PC-3 (cell line): ENCODE results near the gene IFNL1. TPM values are rescaled to one million over a fixed set of nuclear protein-coding genes. Genes with fewer than 3 reads are reported as not detected.
"Not testable (repeated sequence)": the region's sequence is repeated elsewhere in the genome, so short reads cannot be mapped to it uniquely, and the experiment has no call there.

ENCODE experiments used
- ATAC-seq: fragments of 200-7000 bp; cut with Tn5 transposase; 2 replicates; pipeline ENCODE4 v1.9.1; 2020; ENCODE audit warnings: mild to moderate bottlenecking, moderate library complexity
- BruUV-seq: library from RNA; stranded (reverse); fragments of 400-500 nt; replicated peaks from 2 replicates; lab custom pipeline; 2021; lab: Mats Ljungman, UMichigan
- CTCF ChIA-PET: fragments of 300-600 bp; sonication (Branson Sonifier 250); formaldehyde crosslinking; loops from one replicate; lab custom pipeline; 2022; ENCODE audit warnings: antibody characterized with exemption; lab: Charles Lee
- POLR2A ChIA-PET: fragments of 300-600 bp; sonication (Branson Sonifier 250); formaldehyde crosslinking; loops from one replicate; lab custom pipeline; 2022; ENCODE audit warnings: antibody characterized with exemption; ENCODE audit not compliant: unreplicated experiment; lab: Charles Lee
- DNase-seq: peaks from one replicate; pipeline ENCODE4 v3.0.0-alpha.2; 2015
- H2AFZ ChIP-seq: fragments of 300-600 bp; sonication (generic); 2 replicates; pipeline ENCODE4 v1.6.0; 2016; ENCODE audit warnings: antibody characterized with exemption, low read length
- H3F3A ChIP-seq: fragments of 300-600 bp; sonication (generic); one replicate; pipeline ENCODE4 v1.6.0; 2017; ENCODE audit warnings: antibody characterized with exemption, low read length, control low read depth, mild to moderate bottlenecking; ENCODE audit not compliant: unreplicated experiment
- H3K27ac ChIP-seq: fragments of 300-600 bp; sonication (generic); 2 replicates; pipeline ENCODE4 v1.5.1; 2016; ENCODE audit warnings: mild to moderate bottlenecking, low read length
- H3K27me3 ChIP-seq: fragments of 300-600 bp; sonication (generic); 2 replicates; pipeline ENCODE4 v1.6.1; 2016; ENCODE audit warnings: low read length, mixed read lengths
- H3K36me3 ChIP-seq: fragments of 300-600 bp; sonication (generic); 2 replicates; pipeline ENCODE4 v1.6.1; 2016; ENCODE audit warnings: low read depth, mixed run types, low read length, mixed read lengths
- H3K4me1 ChIP-seq: fragments of 300-600 bp; sonication (generic); 2 replicates; pipeline ENCODE4 v1.5.1; 2016; ENCODE audit warnings: low read length; ENCODE audit not compliant: insufficient read depth
- H3K4me2 ChIP-seq: fragments of 300-600 bp; sonication (generic); 2 replicates; pipeline ENCODE4 v1.6.0; 2016; ENCODE audit warnings: low read length
- H3K4me3 ChIP-seq: fragments of 300-600 bp; sonication (generic); 2 replicates; pipeline ENCODE4 v1.5.1; 2016; ENCODE audit warnings: mild to moderate bottlenecking, low read length, mixed read lengths
- H3K79me2 ChIP-seq: fragments of 300-600 bp; sonication (generic); 2 replicates; pipeline ENCODE4 v1.6.1; 2017; ENCODE audit warnings: low read length, mixed read lengths
- H3K9ac ChIP-seq: fragments of 300-600 bp; sonication (generic); 2 replicates; pipeline ENCODE4 v1.6.0; 2016; ENCODE audit warnings: mild to moderate bottlenecking, low read length
- H3K9me2 ChIP-seq: fragments of 300-600 bp; sonication (generic); replicated peaks from 2 replicates; pipeline ENCODE4 v1.6.1; 2016; ENCODE audit warnings: mixed run types, low read length, mixed read lengths
- H3K9me3 ChIP-seq: fragments of 300-600 bp; sonication (generic); 2 replicates; pipeline ENCODE4 v1.6.1; 2016; ENCODE audit warnings: low read length, mixed read lengths
- H4K20me1 ChIP-seq: fragments of 300-600 bp; sonication (generic); 2 replicates; pipeline ENCODE4 v1.6.1; 2016; ENCODE audit warnings: low read length, mixed read lengths
- CTCF ChIP-seq: fragments of 300-600 bp; sonication (generic); conservative IDR thresholded peaks from 2 replicates; pipeline ENCODE4 v1.5.1; 2017; ENCODE audit warnings: antibody characterized with exemption, low read depth, mild to moderate bottlenecking, low read length
- EZH2 ChIP-seq: fragments of 300-600 bp; sonication (generic); IDR thresholded peaks from one replicate; pipeline ENCODE4 v1.6.1; 2017; ENCODE audit warnings: antibody characterized with exemption, mild to moderate bottlenecking, low read length; ENCODE audit not compliant: unreplicated experiment
- EZH2phosphoT487 ChIP-seq: fragments of 300-600 bp; sonication (generic); IDR thresholded peaks from 2 replicates; pipeline ENCODE4 v1.6.1; 2018; ENCODE audit warnings: mild to moderate bottlenecking, antibody characterized with exemption, low read length, borderline replicate concordance
- intact Hi-C: fragments of 100-400 bp; cut with micrococcal nuclease; formaldehyde crosslinking; loops from 2 replicates; pipeline ENCODE4 v1.9.0; 2023
- total RNA-seq: library from RNA; depleted of rRNA; stranded (reverse); fragments of >200 nt; gene quantifications from 2 replicates; pipeline ENCODE4 v1.2.3, GENCODE V29; 2014

Gene IFNL1
- total RNA-seq, 1 experiment from 2014 or later = not detected

GRCh38 chr19:39332293-39332692, 36.1 kb downstream of the IFNL1 start:
- no peak overlapping the region for H3K4me2 ChIP-seq
- DNase-seq (no peak), ATAC-seq (no peak)
- no peaks in the 10 kb centered on the region for H3K79me2 ChIP-seq
- POLR2A ChIA-PET = no interaction called here
- H3K4me1 ChIP-seq = no peaks in the 10 kb centered on the region
- H3K36me3 ChIP-seq = no peaks in the 10 kb centered on the region
- H3K27ac ChIP-seq = no peak overlapping the region
- no peak overlapping the region for H2AFZ ChIP-seq
- no peaks in the 10 kb centered on the region for H3K27me3 ChIP-seq
- H3K9me3 ChIP-seq = no peaks in the 10 kb centered on the region
- H4K20me1 ChIP-seq = no peaks in the 10 kb centered on the region
- no peak overlapping the region for H3K9ac ChIP-seq
- H3K4me3 ChIP-seq = no peak overlapping the region
- no peaks in the 10 kb centered on the region for H3F3A ChIP-seq
- CTCF ChIA-PET = no interaction called here
- H3K9me2 ChIP-seq = no peaks in the 10 kb centered on the region
- no TSS peak for BruUV-seq
- no peak for TF ChIP-seq EZH2
- TF ChIP-seq CTCF = no peak
- no peak for TF ChIP-seq EZH2phosphoT487
- intact Hi-C loops = no loop called here

GRCh38 chr19:39332738-39333137, 36.5 kb downstream of the IFNL1 start:
- H3K9ac ChIP-seq, ATAC-seq, H3F3A ChIP-seq, H3K27me3 ChIP-seq, H4K20me1 ChIP-seq, H2AFZ ChIP-seq, POLR2A ChIA-PET, H3K4me1 ChIP-seq, intact Hi-C loops, H3K9me3 ChIP-seq, H3K27ac ChIP-seq, BruUV-seq, DNase-seq, H3K36me3 ChIP-seq, H3K4me2 ChIP-seq, H3K4me3 ChIP-seq, H3K9me2 ChIP-seq, CTCF ChIA-PET, H3K79me2 ChIP-seq: not testable (repeated sequence)

GRCh38 chr19:39333507-39333906, 37.3 kb downstream of the IFNL1 start:
- CTCF ChIA-PET = no interaction called here
- H4K20me1 ChIP-seq = no peaks in the 10 kb centered on the region
- H3F3A ChIP-seq = no peaks in the 10 kb centered on the region
- no peak overlapping the region for H3K27ac ChIP-seq
- H3K4me3 ChIP-seq = no peak overlapping the region
- no peaks in the 10 kb centered on the region for H3K9me3 ChIP-seq
- H3K9ac ChIP-seq = no peak overlapping the region
- H3K9me2 ChIP-seq = no peaks in the 10 kb centered on the region
- H2AFZ ChIP-seq = no peak overlapping the region
- no peaks in the 10 kb centered on the region for H3K27me3 ChIP-seq
- DNase-seq (no peak), ATAC-seq (no peak)
- TF ChIP-seq EZH2phosphoT487 (no peak), EZH2 (no peak), CTCF (no peak)
- H3K4me2 ChIP-seq = no peak overlapping the region
- no TSS peak for BruUV-seq
- H3K36me3 ChIP-seq = no peaks in the 10 kb centered on the region
- intact Hi-C loops = no loop called here
- H3K4me1 ChIP-seq = no peaks in the 10 kb centered on the region
- H3K79me2 ChIP-seq = no peaks in the 10 kb centered on the region
- POLR2A ChIA-PET = no interaction called here
